GM18511 (cell line): ENCODE results near the gene RANBP1.

Experiments
- ATAC-seq: cut with Tn5 transposase; IDR thresholded peaks from one replicate; pipeline ENCODE4 v1.9.1; 2021; ENCODE audit warnings: mild to moderate bottlenecking, moderate library complexity; ENCODE audit not compliant: unreplicated experiment

RANBP1 gene

GRCh38 chr22:20123366-20124082 is 7.6 kb downstream of the RANBP1 start:
- no peak for ATAC-seq

GRCh38 chr22:20124083-20124787 is 8.3 kb downstream of the RANBP1 start:
- ATAC-seq: no peak

GRCh38 chr22:20125201-20126174 is 9.6 kb downstream of the RANBP1 start:
- no peak for ATAC-seq

- ATAC-seq: no peak
Measured at GRCh38 chr22:20126284-20127029, 10.6 kb downstream of the RANBP1 start.

GRCh38 chr22:20127318-20127868 is 11.5 kb downstream of the RANBP1 start:
- ATAC-seq: no peak

GRCh38 chr22:20127869-20128618 is 12.1 kb downstream of the RANBP1 start:
- no peak for ATAC-seq

GRCh38 chr22:20128619-20128901 is 12.7 kb downstream of the RANBP1 start:
- no peak for ATAC-seq

GRCh38 chr22:20128902-20129746 is 13.2 kb downstream of the RANBP1 start:
- ATAC-seq: no peak

GRCh38 chr22:20129747-20130014 is 13.8 kb downstream of the RANBP1 start:
- ATAC-seq: no peak

- no peak for ATAC-seq
Measured at GRCh38 chr22:20130319-20130718, 14.4 kb downstream of the RANBP1 start.

- peak; percentile 67 for ATAC-seq
Measured at GRCh38 chr22:20130731-20131596, 15.1 kb downstream of the RANBP1 start.

- peak; percentile 65 for ATAC-seq
Measured at GRCh38 chr22:20131597-20131858, 15.6 kb downstream of the RANBP1 start, which contains the start of gene ZDHHC8. Gene ZDHHC8, plus strand, starts transcription at chr22:20131804. Its CDS starts 144 bp downstream, at chr22:20131948.

GRCh38 chr22:20131859-20132685 is 16.2 kb downstream of the RANBP1 start:
- peak; percentile 9 for ATAC-seq

GRCh38 chr22:20132686-20133246 is 16.9 kb downstream of the RANBP1 start:
- no peak for ATAC-seq

GRCh38 chr22:20133930-20134549 is 18.1 kb downstream of the RANBP1 start:
- ATAC-seq: no peak

- ATAC-seq: no peak
Measured at GRCh38 chr22:20135265-20135664, 19.4 kb downstream of the RANBP1 start.
